GM21737 (cell line): Measurements from ENCODE around the gene KREMEN1.

Experiments used
- ATAC-seq: cut with Tn5 transposase; IDR thresholded peaks from one replicate; pipeline ENCODE4 v1.9.1; 2021; ENCODE audit warnings: mild to moderate bottlenecking, moderate library complexity; ENCODE audit not compliant: unreplicated experiment

The KREMEN1 gene

DNA sequence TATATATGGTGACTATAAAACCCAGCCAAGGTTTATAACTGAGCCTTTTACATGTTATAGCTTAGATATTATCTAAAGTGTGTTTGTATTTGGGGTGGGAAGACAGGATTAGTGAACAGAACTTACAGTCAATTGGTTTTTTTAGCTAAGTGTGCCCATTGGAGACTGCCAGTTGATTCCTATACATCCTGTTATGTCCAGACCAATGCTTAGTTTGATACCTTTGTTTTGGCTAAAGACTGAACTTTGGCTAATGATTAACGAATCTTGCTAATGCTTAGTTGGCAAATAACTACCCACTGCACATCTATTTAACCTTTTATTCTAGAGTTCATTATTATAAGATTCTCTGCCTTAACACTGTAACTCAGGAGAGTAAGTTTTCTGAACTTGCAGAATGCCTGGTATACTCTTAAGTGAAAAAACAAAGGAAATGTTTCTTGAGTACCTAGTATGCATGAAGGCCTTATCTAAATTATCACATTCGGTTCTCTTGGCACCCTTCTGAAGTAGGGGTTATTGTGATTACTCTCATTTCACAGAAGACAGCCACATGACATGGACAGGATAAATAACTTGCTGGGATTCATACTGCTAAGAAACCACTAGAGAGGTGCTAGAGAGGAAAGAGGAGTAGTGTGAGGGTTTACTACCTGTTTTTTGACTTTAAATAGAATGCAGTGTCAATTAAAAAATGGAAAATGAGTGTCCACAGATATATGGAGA lies 54.0 kb downstream of the KREMEN1 start:
- no peak for ATAC-seq

DNA sequence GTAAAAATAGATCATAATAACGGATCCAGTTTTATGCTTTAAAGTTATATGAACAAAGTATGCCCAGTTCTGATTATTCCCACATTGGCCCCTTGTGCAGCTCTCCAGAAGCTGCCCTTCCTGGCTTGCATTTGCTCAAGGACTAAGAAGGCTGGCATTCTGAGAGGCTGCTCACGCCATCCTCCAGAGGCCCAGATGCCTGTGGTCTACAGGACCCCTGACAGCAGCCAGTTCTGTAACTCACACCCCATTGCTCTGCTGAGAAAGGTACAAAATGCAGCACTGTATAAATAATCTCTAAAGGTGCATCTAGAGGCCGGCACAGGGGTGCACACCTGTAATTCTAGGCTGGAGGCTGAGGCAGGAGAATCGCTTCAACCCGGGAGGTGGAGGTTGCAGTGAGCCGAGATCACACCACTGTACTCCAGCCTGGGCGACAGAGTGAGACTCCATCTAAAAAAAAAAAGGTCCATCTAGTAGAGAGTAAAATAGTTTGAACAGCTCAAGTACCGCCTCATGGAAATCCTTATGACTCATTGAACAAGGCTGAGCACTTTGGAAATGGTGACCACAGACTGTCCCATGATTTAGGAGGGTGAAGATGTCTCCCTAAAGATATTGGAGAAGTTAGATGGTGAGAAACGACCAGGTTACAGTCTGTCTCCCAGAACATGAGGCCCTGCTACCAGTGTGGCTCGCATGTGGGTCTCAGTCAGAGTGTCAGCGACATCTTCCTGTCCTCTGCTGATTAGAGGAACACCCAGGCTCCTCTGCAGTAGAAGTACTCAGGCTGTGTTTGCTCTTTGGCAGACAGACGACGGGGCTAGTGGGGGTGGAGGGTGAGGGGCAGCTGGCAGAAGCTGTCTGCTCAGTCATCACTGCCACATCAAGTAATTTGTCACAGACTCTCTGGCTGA lies 56.3 kb downstream of the KREMEN1 start:
- ATAC-seq: no peak

DNA sequence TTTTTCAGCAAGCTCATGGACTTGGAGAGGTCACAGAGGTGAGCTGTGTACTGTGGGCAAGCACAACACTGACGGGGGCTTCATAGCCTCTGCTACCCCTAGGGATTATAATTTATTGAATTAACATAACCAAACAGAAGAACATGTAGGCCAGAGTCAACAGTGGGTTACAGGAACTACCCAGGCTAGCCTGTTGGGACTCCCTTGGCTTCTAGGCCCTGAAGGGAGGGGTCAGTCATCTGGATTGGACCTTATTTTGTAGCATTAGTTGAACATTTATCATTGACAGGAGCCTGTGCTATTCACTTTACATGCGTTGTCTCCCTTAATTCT lies 56.9 kb downstream of the KREMEN1 start:
- ATAC-seq: no peak

GRCh38 chr22:29130476-29130875 lies 57.6 kb downstream of the KREMEN1 start:
- no peak for ATAC-seq

GRCh38 chr22:29133603-29134133 lies 60.8 kb downstream of the KREMEN1 start:
- ATAC-seq: no peak

GRCh38 chr22:29134448-29134847 lies 61.6 kb downstream of the KREMEN1 start:
- ATAC-seq: no peak

DNA sequence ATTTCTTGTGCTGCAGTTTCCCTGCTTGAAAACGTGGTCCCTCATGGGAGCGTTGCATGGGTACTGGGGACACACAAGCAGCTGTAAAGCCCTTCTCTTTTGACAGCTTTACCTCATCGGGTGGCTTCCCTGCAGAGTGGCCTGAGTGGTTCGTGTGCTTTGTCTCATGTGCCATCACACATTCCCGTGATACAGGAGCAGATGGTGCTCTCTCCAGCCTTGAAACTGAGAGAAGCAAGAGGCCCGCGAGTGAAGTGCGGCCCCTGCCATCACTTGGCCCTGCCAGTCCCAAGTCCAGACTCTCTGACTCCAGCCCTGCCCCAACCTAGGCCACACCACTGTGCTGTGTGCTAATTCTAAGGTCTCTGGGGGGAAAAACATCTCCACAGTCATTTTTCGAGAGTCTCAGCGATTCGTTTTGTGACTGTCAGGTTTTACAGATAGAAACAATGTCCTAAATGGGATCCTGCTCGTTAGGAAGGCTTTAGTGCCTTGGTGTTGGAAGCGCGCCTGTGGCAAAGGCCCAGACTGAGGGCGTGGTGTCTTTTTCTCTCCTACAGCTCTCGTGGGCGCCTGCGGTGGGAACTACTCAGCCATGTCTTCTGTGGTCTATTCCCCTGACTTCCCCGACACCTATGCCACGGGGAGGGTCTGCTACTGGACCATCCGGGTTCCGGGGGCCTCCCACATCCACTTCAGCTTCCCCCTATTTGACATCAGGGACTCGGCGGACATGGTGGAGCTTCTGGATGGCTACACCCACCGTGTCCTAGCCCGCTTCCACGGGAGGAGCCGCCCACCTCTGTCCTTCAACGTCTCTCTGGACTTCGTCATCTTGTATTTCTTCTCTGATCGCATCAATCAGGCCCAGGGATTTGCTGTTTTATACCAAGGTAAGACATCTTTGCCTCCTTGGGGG lies 64.2 kb downstream of the KREMEN1 start:
- no peak for ATAC-seq

- ATAC-seq: no peak
Measured at GRCh38 chr22:29138556-29139305, 65.9 kb downstream of the KREMEN1 start.

DNA sequence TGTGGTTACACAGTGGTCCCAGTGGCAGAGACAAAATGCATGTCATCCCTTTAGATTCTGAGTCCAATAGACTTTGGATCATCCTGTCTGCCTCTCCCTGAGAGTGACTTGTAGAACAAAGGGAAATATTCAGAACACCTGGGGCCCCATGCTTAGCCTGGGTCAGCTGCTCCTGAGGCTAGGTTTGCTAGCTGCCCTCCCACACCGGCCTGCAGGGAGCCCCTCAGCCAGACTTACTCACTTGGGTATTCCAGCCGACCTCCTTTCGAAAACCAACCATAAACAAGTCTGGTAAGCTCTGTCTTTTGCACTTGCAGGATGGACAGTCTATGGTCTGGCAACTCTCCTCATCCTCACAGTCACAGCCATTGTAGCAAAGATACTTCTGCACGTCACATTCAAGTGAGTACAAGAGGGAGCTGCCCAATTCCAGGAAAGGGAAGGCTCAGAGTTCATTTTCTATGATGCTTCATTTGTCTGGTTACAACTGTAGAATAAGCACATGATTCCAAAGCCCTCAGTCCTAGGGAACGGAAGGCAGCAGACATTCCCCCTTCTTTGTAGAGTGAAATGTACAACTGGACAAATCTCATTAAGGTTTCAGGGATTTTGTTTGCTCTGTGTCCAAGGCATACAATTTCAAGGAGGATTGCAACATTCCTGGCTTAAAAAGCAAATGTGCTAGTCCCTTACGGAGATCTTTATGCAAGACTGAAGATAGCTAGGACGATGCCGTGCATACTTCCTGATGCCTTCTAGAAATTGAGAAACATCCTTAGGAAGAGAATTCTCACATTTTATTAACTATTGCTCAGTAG lies 67.3 kb downstream of the KREMEN1 start:
- no peak for ATAC-seq

GRCh38 chr22:29141078-29141688 lies 68.3 kb downstream of the KREMEN1 start:
- ATAC-seq: no peak

DNA sequence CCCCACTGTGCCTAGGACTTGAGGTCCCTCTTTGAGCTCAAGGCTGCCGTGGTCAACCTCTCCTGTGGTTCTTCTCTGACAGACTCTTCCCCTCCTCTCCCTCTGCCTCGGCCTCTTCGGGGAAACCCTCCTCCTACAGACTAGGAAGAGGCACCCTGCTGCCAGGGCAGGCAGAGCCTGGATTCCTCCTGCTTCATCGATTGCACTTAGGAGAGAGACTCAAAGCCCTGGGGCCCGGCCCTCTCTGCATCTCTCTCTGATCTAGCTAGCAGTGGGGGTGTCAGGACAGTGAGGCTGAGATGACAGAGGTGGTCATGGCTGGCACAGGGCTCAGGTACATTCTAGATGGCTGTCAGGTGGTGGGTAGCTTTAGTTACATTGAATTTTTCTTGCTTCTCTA lies 69.3 kb downstream of the KREMEN1 start:
- ATAC-seq: no peak

DNA sequence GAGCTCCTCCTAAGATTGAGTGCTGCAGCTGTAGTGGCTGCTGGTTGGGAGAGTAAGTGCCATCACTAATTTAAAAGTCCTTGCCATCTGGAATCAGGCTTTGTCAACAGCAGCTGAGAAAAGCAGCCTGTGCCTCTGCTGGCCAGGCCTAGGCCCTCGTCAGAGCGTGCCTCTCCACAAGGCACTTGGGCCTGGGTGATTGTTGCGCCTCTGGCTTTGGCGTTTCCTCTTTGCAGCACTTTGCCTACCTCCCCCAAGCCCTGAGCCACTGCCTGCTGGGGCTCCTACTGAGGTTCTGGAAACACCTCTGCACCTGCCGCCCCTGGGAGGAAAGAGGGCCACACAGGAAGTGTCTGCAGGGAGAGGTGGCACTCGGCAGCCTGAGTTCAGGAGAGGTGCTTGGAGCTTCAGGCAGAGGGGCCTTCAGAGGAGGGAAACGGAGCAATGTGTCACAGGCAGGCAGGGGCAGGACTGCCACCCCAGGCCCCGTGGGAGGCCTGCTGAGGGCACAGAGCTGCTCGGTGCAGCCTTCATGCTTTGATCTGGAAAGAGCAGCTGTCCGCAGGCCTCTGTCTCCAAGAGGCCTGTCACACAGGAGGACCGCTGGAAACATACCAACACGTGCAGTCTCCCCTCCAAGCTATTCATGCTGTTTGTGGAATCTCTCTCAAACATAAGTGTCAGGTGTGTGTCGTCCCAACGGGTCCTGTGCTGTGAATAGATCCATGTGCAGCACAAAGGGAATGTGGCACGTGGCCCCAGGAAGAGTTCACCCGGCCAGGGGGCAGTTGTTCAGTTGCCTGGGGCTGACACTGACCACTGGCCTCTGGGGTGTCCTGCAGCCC lies 71.3 kb downstream of the KREMEN1 start:
- ATAC-seq: no peak

GRCh38 chr22:29144786-29145160 lies 71.9 kb downstream of the KREMEN1 start:
- ATAC-seq: no peak

- no peak for ATAC-seq
Measured at GRCh38 chr22:29145321-29146072, 72.7 kb downstream of the KREMEN1 start.

GRCh38 chr22:29146091-29146560 lies 73.3 kb downstream of the KREMEN1 start:
- no peak for ATAC-seq

- ATAC-seq: no peak
Measured at GRCh38 chr22:29146771-29147170, 73.9 kb downstream of the KREMEN1 start.

DNA sequence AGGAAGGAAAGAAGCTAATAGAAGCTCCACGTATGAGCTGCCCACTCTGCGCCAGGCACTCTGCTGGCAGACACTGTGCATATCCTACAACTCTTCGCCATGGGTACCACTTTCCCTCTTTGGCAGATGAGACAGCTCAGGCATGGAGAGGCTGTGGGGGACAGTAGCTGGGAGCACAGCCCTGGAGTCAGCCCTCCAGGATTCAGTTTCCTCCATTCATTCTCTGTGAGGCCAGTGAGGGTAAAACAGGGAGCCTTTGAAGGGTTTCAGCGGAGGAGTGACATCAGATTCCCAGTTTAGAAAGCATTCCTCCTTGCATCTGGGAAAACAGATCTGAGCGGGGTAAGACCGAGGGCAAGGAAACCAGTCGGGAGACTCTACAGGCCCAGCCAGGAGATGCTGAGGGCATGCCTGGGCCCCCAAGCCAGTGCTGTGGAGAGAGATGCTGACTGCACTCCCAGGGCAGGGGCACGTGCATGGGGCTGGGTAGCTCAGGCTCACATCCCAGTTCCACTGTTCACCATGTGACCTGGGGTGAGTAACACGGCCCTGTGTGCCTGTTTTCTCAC lies 74.6 kb downstream of the KREMEN1 start:
- no peak for ATAC-seq
